Activated CD4-positive, alpha-beta T cell treated with anti-CD3 and anti-CD28 coated beads, Interleukin-2, amount 10 ng/mL, durations not matched to agents 7 days and 5 days (primary cell): ENCODE measurements around the gene EIF4E1B. TPM values are rescaled to one million over a fixed set of nuclear protein-coding genes. Genes with fewer than 3 reads are reported as not detected.
"Not testable (repeated sequence)": the region's sequence is repeated elsewhere in the genome, so short reads cannot be mapped to it uniquely, and the experiment has no call there.

Experiments used
- CTCF ChIA-PET: fragments of 350-600 bp; sonication (Branson Sonifier 250); formaldehyde crosslinking; loops from one replicate; lab custom pipeline; 2021; ENCODE audit warnings: antibody characterized with exemption; lab: Charles Lee
- POLR2A ChIA-PET: fragments of 350-600 bp; sonication (Branson Sonifier 250); formaldehyde crosslinking; loops from one replicate; lab custom pipeline; 2021; ENCODE audit warnings: antibody characterized with exemption; lab: Charles Lee
- DNase-seq: peaks from one replicate; pipeline ENCODE4 v3.0.0-alpha.2; 2020
- H3K27ac Mint-ChIP-seq: one replicate; pipeline ENCODE4 v1.8.0; 2021; ENCODE audit warnings: mild to moderate bottlenecking, moderate library complexity, mixed read lengths
- H3K27me3 Mint-ChIP-seq: one replicate; pipeline ENCODE4 v1.8.0; 2021; ENCODE audit warnings: mixed read lengths
- H3K36me3 Mint-ChIP-seq: one replicate; pipeline ENCODE4 v1.8.0; 2021; ENCODE audit warnings: low read depth, mixed read lengths
- H3K4me1 Mint-ChIP-seq: one replicate; pipeline ENCODE4 v1.8.0; 2021; ENCODE audit warnings: mixed read lengths
- H3K4me3 Mint-ChIP-seq: one replicate; pipeline ENCODE4 v1.8.0; 2021; ENCODE audit warnings: mild to moderate bottlenecking, moderate library complexity, mixed read lengths
- H3K9me3 Mint-ChIP-seq: one replicate; pipeline ENCODE4 v1.8.0; 2021; ENCODE audit warnings: mixed read lengths
- total RNA-seq, 2 experiments: library from RNA; stranded (reverse); gene quantifications; one replicate each; pipeline ENCODE4 v1.2.3, GENCODE V29; 2021

The EIF4E1B gene
- total RNA-seq, 2 experiments from 2014 or later, result not detected

GRCh38 chr5:176595386-176595943 is 35.0 kb upstream of the EIF4E1B start:
- Mint-ChIP-seq H3K27ac (no peak overlapping the region), H3K4me1 (peaks cover 9% of the 10 kb centered on the region), H3K36me3 (no peaks in the 10 kb centered on the region), H3K27me3 (no peaks in the 10 kb centered on the region), H3K4me3 (no peak overlapping the region), H3K9me3 (no peaks in the 10 kb centered on the region)
- ChIA-PET CTCF (interaction anchor here (0.9 to 4.0 kb wide), 5 partner anchors 12 to 52 kb away, joined by 3 to 19 read pairs (median 3); no protein-coding TSS in a partner anchor), POLR2A (interaction anchor here (0.7 kb wide), 1 partner anchor 64 kb away, joined by 3 read pairs; no protein-coding TSS in a partner anchor)
- no peak for DNase-seq

GRCh38 chr5:176596069-176596644 is 34.3 kb upstream of the EIF4E1B start:
- H3K9me3 Mint-ChIP-seq, result no peaks in the 10 kb centered on the region
- ChIA-PET CTCF (interaction anchor here (0.8 to 4.0 kb wide), 10 partner anchors 11 to 179 kb away, joined by 3 to 19 read pairs (median 3); partner anchors contain the start of gene CLTB), POLR2A (interaction anchor here (0.7 kb wide), 1 partner anchor 65 kb away, joined by 3 read pairs; no protein-coding TSS in a partner anchor)
- no peaks in the 10 kb centered on the region for H3K27me3 Mint-ChIP-seq
- no peak for DNase-seq
- peak overlapping the region; percentile 66 for H3K27ac Mint-ChIP-seq
- peaks cover 9% of the 10 kb centered on the region for H3K4me1 Mint-ChIP-seq
- H3K4me3 Mint-ChIP-seq, result peak overlapping the region; percentile 64
- no peaks in the 10 kb centered on the region for H3K36me3 Mint-ChIP-seq

- Mint-ChIP-seq H3K4me1 (peaks cover 9% of the 10 kb centered on the region), H3K27ac (peak overlapping the region; percentile 66), H3K9me3 (no peaks in the 10 kb centered on the region), H3K36me3 (no peaks in the 10 kb centered on the region), H3K27me3 (peaks cover 2% of the 10 kb centered on the region), H3K4me3 (peak overlapping the region; percentile 64)
- DNase-seq, result peak; percentile 62
- CTCF ChIA-PET, result interaction anchor here (0.8 to 4.0 kb wide), 8 partner anchors 10 to 180 kb away, joined by 3 to 19 read pairs (median 3); partner anchors contain the start of gene CLTB
- POLR2A ChIA-PET, result no interaction called here
Measured at GRCh38 chr5:176596689-176597416, 33.6 kb upstream of the EIF4E1B start.

GRCh38 chr5:176597417-176598389 is 32.8 kb upstream of the EIF4E1B start:
- H3K4me3 Mint-ChIP-seq, result no peak overlapping the region
- no peaks in the 10 kb centered on the region for H3K36me3 Mint-ChIP-seq
- no peaks in the 10 kb centered on the region for H3K9me3 Mint-ChIP-seq

GRCh38 chr5:176599749-176600430 is 30.6 kb upstream of the EIF4E1B start:
- H3K4me3 Mint-ChIP-seq, H3K27me3 Mint-ChIP-seq, H3K9me3 Mint-ChIP-seq, DNase-seq, H3K27ac Mint-ChIP-seq, H3K4me1 Mint-ChIP-seq, POLR2A ChIA-PET, H3K36me3 Mint-ChIP-seq: not testable (repeated sequence)
- CTCF ChIA-PET, result interaction anchor here (0.5 to 1.4 kb wide), 4 partner anchors 13 to 501 kb away, joined by 3 to 4 read pairs (median 4); no protein-coding TSS in a partner anchor

More at GRCh38 chr5:176597417-176598389, 32.8 kb upstream of the EIF4E1B start:
- no peak overlapping the region for H3K27ac Mint-ChIP-seq
- ChIA-PET POLR2A (no interaction called here), CTCF (interaction anchor here (0.9 to 4.0 kb wide), 4 partner anchors 10 to 40 kb away, joined by 3 to 19 read pairs (median 4); no protein-coding TSS in a partner anchor)
- H3K27me3 Mint-ChIP-seq, result peaks cover 2% of the 10 kb centered on the region
- DNase-seq, result no peak
- H3K4me1 Mint-ChIP-seq, result peaks cover 9% of the 10 kb centered on the region

- CTCF ChIA-PET, result no interaction called here
- H3K4me1 Mint-ChIP-seq, result no peaks in the 10 kb centered on the region
Measured at GRCh38 chr5:176601901-176602482, 28.5 kb upstream of the EIF4E1B start.

GRCh38 chr5:176603091-176603490 is 27.4 kb upstream of the EIF4E1B start:
- Mint-ChIP-seq H3K4me3 (no peak overlapping the region), H3K4me1 (peaks cover under 1% of the 10 kb centered on the region), H3K27ac (no peak overlapping the region), H3K27me3 (peaks cover 8% of the 10 kb centered on the region), H3K36me3 (no peaks in the 10 kb centered on the region), H3K9me3 (no peaks in the 10 kb centered on the region)
- no peak for DNase-seq
- ChIA-PET POLR2A (no interaction called here), CTCF (no interaction called here)

More at GRCh38 chr5:176601901-176602482, 28.5 kb upstream of the EIF4E1B start:
- H3K9me3 Mint-ChIP-seq, result no peaks in the 10 kb centered on the region
- no peak overlapping the region for H3K4me3 Mint-ChIP-seq
- no peak overlapping the region for H3K27ac Mint-ChIP-seq
- POLR2A ChIA-PET, result no interaction called here
- H3K36me3 Mint-ChIP-seq, result no peaks in the 10 kb centered on the region
- no peak for DNase-seq
- peaks cover 8% of the 10 kb centered on the region for H3K27me3 Mint-ChIP-seq

- H3K27me3 Mint-ChIP-seq, result peaks cover 20% of the 10 kb centered on the region
- H3K4me3 Mint-ChIP-seq, result no peak overlapping the region
- H3K4me1 Mint-ChIP-seq, result peaks cover 16% of the 10 kb centered on the region
- ChIA-PET CTCF (interaction anchor here (1.1 to 3.3 kb wide), 4 partner anchors 9 to 55 kb away, joined by 3 to 19 read pairs (median 4); no protein-coding TSS in a partner anchor), POLR2A (interaction anchor here (0.7 kb wide), 1 partner anchor 186 kb away, joined by 4 read pairs; no protein-coding TSS in a partner anchor)
- H3K27ac Mint-ChIP-seq, result no peak overlapping the region
- no peaks in the 10 kb centered on the region for H3K9me3 Mint-ChIP-seq
- no peak for DNase-seq
- no peaks in the 10 kb centered on the region for H3K36me3 Mint-ChIP-seq
Measured at GRCh38 chr5:176606032-176606431, 24.4 kb upstream of the EIF4E1B start.

GRCh38 chr5:176606875-176607274 is 23.6 kb upstream of the EIF4E1B start:
- no peak for DNase-seq
- ChIA-PET CTCF (interaction anchor here (0.5 to 3.3 kb wide), 4 partner anchors 8 to 158 kb away, joined by 4 to 19 read pairs (median 5); partner anchors contain the start of gene FAF2), POLR2A (no interaction called here)
- no peak overlapping the region for H3K4me3 Mint-ChIP-seq
- H3K27ac Mint-ChIP-seq, result no peak overlapping the region
- H3K4me1 Mint-ChIP-seq, result peaks cover 19% of the 10 kb centered on the region
- no peaks in the 10 kb centered on the region for H3K36me3 Mint-ChIP-seq
- peaks cover 24% of the 10 kb centered on the region for H3K27me3 Mint-ChIP-seq
- H3K9me3 Mint-ChIP-seq, result no peaks in the 10 kb centered on the region

GRCh38 chr5:176608142-176608705 is 22.3 kb upstream of the EIF4E1B start:
- POLR2A ChIA-PET, result no interaction called here
- H3K9me3 Mint-ChIP-seq, result no peaks in the 10 kb centered on the region
- CTCF ChIA-PET, result interaction anchor here (0.7 to 3.3 kb wide), 6 partner anchors 11 to 239 kb away, joined by 3 to 19 read pairs (median 4); partner anchors contain the start of genes CLTB and FAF2

More at GRCh38 chr5:176608142-176608705, 22.3 kb upstream of the EIF4E1B start:
- Mint-ChIP-seq H3K27me3 (peaks cover 33% of the 10 kb centered on the region), H3K4me3 (peak overlapping the region; percentile 87), H3K4me1 (peaks cover 19% of the 10 kb centered on the region), H3K27ac (no peak overlapping the region), H3K36me3 (no peaks in the 10 kb centered on the region)
- DNase-seq, result no peak
